HEK293T (cell line): ENCODE measurements around the gene DNAJC16.

Experiments used
- BHLHE40 ChIP-seq: fragments of 450-650 bp; IDR thresholded peaks from 2 replicates; pipeline ENCODE4 v1.6.1; 2016; ENCODE audit warnings: mild to moderate bottlenecking, moderate library complexity, borderline replicate concordance
- CTBP1 ChIP-seq: fragments of 450-650 bp; IDR thresholded peaks from 2 replicates; pipeline ENCODE4 v1.6.1; 2016; ENCODE audit warnings: borderline replicate concordance
- FOXA1 ChIP-seq: fragments of 450-650 bp; IDR thresholded peaks from 2 replicates; pipeline ENCODE4 v1.6.1; 2016; ENCODE audit warnings: mild to moderate bottlenecking
- FOXK2 ChIP-seq: fragments of 450-650 bp; IDR thresholded peaks from 2 replicates; pipeline ENCODE4 v1.6.1; 2016; ENCODE audit warnings: mild to moderate bottlenecking
- FOXM1 ChIP-seq: fragments of 450-650 bp; IDR thresholded peaks from 2 replicates; pipeline ENCODE4 v1.6.1; 2017; ENCODE audit warnings: mild to moderate bottlenecking, borderline replicate concordance
- HDGF ChIP-seq: fragments of 450-650 bp; IDR thresholded peaks from 2 replicates; pipeline ENCODE4 v1.6.1; 2017; ENCODE audit warnings: antibody characterized with exemption, borderline replicate concordance
- L3MBTL2 ChIP-seq: fragments of 450-650 bp; conservative IDR thresholded peaks from 2 replicates; pipeline ENCODE4 v1.6.1; 2016; ENCODE audit warnings: mild to moderate bottlenecking
- LEF1 ChIP-seq: fragments of 450-650 bp; IDR thresholded peaks from 2 replicates; pipeline ENCODE4 v1.6.1; 2017; ENCODE audit warnings: mild to moderate bottlenecking, borderline replicate concordance
- PKNOX1 ChIP-seq: fragments of 450-650 bp; IDR thresholded peaks from 2 replicates; pipeline ENCODE4 v1.6.1; 2016
- SUZ12 ChIP-seq: fragments of 450-650 bp; IDR thresholded peaks from 2 replicates; pipeline ENCODE4 v1.6.1; 2016; ENCODE audit warnings: mild to moderate bottlenecking

DNA sequence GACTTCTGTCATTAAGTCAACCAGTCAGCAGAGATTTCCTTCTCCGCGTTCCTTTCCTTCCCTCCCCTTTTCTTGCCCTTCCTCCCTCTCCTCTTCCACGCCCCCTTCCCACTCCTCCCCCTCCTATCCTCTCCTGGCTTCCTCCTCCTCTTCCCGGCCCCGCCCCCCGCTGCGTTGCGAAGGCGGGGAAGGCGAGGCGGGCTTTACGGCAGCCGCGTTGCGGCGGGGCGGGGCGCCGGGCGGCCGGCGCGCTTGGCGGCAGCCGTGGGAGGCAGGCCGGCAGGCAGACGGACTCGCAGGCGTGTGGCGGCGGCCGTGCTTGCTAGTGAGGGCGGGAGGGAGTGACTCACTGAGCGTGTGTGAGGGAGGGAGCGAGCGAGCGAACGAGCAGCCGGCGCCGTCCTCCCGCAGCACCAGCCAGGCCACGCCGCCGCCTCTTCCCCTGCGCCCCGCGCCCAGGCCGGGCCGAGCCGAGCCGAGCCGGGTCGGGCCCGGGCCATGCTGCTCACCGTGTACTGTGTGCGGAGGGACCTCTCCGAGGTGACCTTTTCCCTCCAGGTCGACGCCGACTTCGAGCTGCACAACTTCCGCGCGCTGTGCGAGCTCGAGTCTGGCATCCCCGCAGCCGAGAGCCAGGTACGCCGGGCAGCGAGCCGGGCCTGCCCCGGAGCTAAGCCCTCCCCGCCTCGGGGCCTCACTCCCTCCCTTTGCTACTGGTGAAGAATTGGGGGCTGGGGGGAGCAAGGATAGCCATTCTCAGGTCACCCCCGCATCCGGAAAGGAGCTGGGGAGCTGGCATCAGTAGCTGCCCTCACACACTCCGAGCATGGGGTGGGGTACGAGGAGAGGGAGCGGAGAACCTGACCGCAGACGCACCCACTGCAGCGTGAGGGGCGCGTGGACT is 90.8 kb downstream of the DNAJC16 start, which contains the start of gene DDI2:
- TF ChIP-seq FOXK2 (no peak), L3MBTL2 (peak; percentile 41), FOXA1 (no peak), CTBP1 (no peak), FOXM1 (no peak), BHLHE40 (no peak), PKNOX1 (no peak), LEF1 (peak; percentile 83), HDGF (no peak), SUZ12 (no peak)
